Camera-type eye (tissue), 1 donor: ENCODE results near the gene PIGM. TPM values are rescaled to one million over a fixed set of nuclear protein-coding genes. Genes with fewer than 3 reads are reported as not detected.

Experiments used
- total RNA-seq: library from RNA; depleted of rRNA; stranded (reverse); fragments of >200 nt; gene quantifications from one replicate; pipeline ENCODE4 v1.2.3, GENCODE V29; 2014

The PIGM gene
- 11.6 TPM for total RNA-seq

GRCh38 chr1:160031365-160032164 is at the start of gene PIGM:
PIGM (minus strand) TSS chr1:160031990; CDS start chr1:160031739, 251 bp downstream.

DNA sequence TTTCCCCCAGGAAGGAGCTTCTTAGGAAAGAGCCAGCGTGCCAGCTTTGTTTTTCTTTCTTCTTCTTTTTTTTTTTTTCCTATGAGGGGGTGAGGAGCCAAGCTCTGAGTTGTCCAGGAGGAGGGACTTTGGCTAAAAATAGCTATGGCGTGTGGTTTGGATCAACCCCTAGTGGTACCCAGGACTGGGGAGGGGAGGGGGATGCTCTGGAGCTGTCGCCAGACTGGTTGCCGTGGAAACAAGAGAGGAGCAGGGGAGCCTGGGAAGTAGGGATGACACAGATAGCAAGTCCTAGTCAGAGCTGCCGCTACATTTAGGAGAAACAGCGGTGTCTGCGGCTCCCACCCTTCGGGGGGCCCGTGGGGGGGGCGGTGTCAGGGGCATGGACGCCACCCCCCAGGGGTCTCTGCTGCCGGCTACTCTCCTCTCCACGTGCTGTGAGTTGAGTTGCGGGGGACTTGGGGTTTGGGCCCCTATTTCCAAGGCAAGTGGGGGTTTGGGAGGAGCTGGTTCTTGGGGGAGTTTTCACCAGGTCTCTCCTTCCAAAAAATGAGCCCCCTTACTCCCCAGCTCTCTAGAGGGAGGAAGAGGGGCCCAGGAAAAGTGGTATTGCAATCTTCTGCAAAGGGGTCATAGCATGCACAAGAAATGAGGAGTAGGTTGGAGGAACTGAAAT is 49.6 kb upstream of the PIGM start, which contains the start of gene KCNJ9:
KCNJ9 (plus strand) TSS at position 278 of the 676 bp plus-strand sequence. CDS start 2,493 bp downstream, outside the sequence.

DNA sequence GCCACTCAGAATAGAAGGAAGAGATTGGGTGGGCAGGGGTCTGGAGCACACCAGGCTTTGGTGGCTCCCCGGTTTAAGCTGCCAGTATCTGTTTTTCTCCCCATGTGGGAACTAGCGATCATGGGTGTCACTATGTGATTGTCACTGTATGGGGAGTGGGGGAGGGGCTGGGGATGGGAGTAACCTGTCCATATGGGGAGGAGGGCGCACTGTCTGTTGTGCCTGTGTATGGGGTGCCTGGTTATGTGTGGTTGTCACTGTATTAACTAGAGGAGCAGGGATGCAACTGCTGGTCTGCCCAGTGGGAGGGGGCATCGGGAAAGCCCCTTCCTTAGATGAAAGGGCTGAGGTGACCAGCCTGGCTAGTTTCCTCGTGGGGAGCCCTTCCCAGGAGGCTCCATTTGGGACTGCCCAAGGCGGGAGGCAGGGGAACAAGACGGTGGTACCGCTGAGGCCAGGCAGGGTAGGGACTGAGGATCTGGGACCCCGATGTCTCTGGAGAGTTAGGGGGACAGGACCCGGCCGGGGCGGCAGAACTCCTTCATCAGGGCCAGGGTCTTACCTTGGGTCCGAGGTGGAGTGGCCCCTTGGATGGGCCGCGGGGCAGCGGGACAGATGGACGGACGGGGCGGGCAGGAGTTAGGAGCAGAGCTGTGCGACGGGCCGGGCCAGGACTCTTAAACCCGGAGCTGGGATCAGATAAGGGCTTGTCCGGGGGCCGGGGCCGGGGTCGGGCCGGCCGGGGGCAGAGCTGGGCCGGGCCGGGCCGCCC is 37.9 kb upstream of the PIGM start, which contains the start of gene KCNJ10:
KCNJ10 (minus strand) TSS at position 701 of the 772 bp plus-strand sequence. CDS start 27,628 bp downstream, outside the sequence.

Other genes with a start within 250 kb of the PIGM start
- gene FCRL6, start 229.6 kb downstream of the PIGM start, total RNA-seq = 0.16 TPM
- 0.60 TPM for gene SLAMF8, start 205.1 kb downstream of the PIGM start, total RNA-seq
- not detected for gene VSIG8, start 169.3 kb downstream of the PIGM start, total RNA-seq
- not detected for gene CFAP45, start 131.8 kb downstream of the PIGM start, total RNA-seq
- 113 TPM for gene TAGLN2, start 106.5 kb downstream of the PIGM start, total RNA-seq
- 63.3 TPM for gene IGSF9, start 86.4 kb downstream of the PIGM start, total RNA-seq
- not detected for gene SLAMF9, start 77.8 kb downstream of the PIGM start, total RNA-seq
- gene KCNJ10, start 38.2 kb upstream of the PIGM start, total RNA-seq = 7.6 TPM
- 4.1 TPM for gene KCNJ9, start 49.5 kb upstream of the PIGM start, total RNA-seq
- gene IGSF8, start 66.6 kb upstream of the PIGM start, total RNA-seq = 37.5 TPM
- 50.0 TPM for gene ATP1A2, start 83.8 kb upstream of the PIGM start, total RNA-seq
- gene ATP1A4, start 119.6 kb upstream of the PIGM start, total RNA-seq = 0.60 TPM
- 35.8 TPM for gene CASQ1, start 158.6 kb upstream of the PIGM start, total RNA-seq
- 215 TPM for gene PEA15, start 173.4 kb upstream of the PIGM start, total RNA-seq
- gene DCAF8, start 230.6 kb upstream of the PIGM start, total RNA-seq = 186 TPM